BJ (cell line): ENCODE results near the gene MUC6. TPM values are rescaled to one million over a fixed set of nuclear protein-coding genes. Genes with fewer than 3 reads are reported as not detected.
"Not testable (repeated sequence)": the region's sequence is repeated elsewhere in the genome, so short reads cannot be mapped to it uniquely, and the experiment has no call there.

ENCODE experiments used
- CTCF ChIA-PET: fragments of 350-600 bp; formaldehyde crosslinking; extraction: SDS; loops from one replicate; lab custom pipeline; 2021; ENCODE audit warnings: antibody characterized with exemption, inconsistent platforms; lab: Yijun Ruan, JAX
- POLR2A ChIA-PET: fragments of 300-600 bp; sonication (Branson Sonifier 250); formaldehyde crosslinking; extraction: SDS; loops from one replicate; lab custom pipeline; 2021; ENCODE audit warnings: antibody characterized with exemption; lab: Charles Lee
- DNase-seq: peaks from one replicate; pipeline ENCODE4 v3.0.0-alpha.2; 2011; ENCODE audit warnings: low read depth
- H3K27me3 ChIP-seq: 2 replicates; pipeline ENCODE4 v1.6.0; 2011; ENCODE audit warnings: low read length; ENCODE audit not compliant: control insufficient read depth, insufficient read depth
- H3K36me3 ChIP-seq: 2 replicates; pipeline ENCODE4 v1.5.1; 2011; ENCODE audit warnings: low read length; ENCODE audit not compliant: control insufficient read depth, insufficient read depth
- H3K4me3 ChIP-seq: 2 replicates; pipeline ENCODE4 v1.5.1; 2011; ENCODE audit warnings: low read depth, mild to moderate bottlenecking, control low read depth, low read length
- polyA plus RNA-seq: library from polyadenylated mRNA; depleted of rRNA; stranded (reverse); fragments of >200 nt; gene quantifications from 2 replicates; pipeline ENCODE4 v1.2.3, GENCODE V29; 2011
- TF ChIP-seq, protein P1 (sequence below): IDR thresholded peaks from 2 replicates; pipeline ENCODE4 v1.5.1; 2011; ENCODE audit warnings: low read depth, mild to moderate bottlenecking, control low read depth, inconsistent platforms, low read length, moderate library complexity; ENCODE audit not compliant: insufficient read depth

MUC6 gene
- polyA plus RNA-seq, 1 experiment: not detected

DNA sequence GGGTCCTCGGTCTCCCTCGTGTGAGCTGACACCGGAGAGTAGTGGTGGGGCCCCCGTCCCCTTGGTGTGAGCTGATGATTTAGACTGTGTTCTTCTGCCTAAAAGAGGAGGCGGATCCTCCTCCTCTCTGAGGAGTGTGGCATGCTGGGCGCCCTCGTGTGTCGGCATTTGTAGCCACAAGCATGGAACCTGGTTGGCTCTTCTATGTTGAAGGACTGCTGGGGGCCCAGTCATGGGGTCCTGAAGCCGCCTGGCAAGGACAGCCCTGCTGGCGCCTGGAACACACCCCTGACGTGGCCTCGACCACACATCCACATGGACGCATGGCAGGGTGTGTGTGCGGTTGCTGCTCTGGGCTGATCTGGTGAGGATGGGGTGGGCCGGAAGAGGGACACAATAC is 60.7 kb downstream of the MUC6 start:
- CTCF ChIA-PET: interaction anchor here (1.3 to 1.5 kb wide), 3 partner anchors 51 to 128 kb away, joined by 3 to 5 read pairs (median 3); no protein-coding TSS in a partner anchor

DNA sequence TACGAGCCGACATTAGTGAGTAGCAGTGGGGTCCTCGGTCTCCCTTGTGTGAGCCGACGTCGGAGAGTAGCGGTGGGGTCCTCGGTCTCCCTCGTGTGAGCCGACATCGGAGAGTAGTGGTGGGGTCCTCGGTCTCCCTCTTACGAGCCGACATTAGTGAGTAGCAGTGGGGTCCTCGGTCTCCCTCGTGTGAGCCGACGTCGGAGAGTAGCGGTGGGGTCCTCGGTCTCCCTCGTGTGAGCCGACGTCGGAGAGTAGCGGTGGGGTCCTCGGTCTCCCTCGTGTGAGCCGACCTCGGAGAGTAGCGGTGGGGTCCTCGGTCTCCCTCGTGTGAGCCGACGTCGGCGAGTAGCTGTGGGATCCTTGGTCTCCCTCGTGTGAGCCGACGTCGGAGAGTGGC is 61.1 kb downstream of the MUC6 start:
- H3K27me3 ChIP-seq, DNase-seq, POLR2A ChIA-PET, H3K4me3 ChIP-seq: not testable (repeated sequence)
- H3K36me3 ChIP-seq: peaks cover 26% of the 10 kb centered on the region
- CTCF ChIA-PET: interaction anchor here (0.6 to 1.5 kb wide), 3 partner anchors 51 to 128 kb away, joined by 3 to 5 read pairs (median 3); no protein-coding TSS in a partner anchor

More for the DNA sequence above, 60.7 kb downstream of the MUC6 start:
- no peaks in the 10 kb centered on the region for H3K27me3 ChIP-seq
- H3K4me3 ChIP-seq: no peak overlapping the region
- POLR2A ChIA-PET: interaction anchor here (0.5 to 0.6 kb wide), 2 partner anchors 30 to 133 kb away, joined by 3 read pairs; no protein-coding TSS in a partner anchor
- no peak for DNase-seq
- TF ChIP-seq, protein P1, sequence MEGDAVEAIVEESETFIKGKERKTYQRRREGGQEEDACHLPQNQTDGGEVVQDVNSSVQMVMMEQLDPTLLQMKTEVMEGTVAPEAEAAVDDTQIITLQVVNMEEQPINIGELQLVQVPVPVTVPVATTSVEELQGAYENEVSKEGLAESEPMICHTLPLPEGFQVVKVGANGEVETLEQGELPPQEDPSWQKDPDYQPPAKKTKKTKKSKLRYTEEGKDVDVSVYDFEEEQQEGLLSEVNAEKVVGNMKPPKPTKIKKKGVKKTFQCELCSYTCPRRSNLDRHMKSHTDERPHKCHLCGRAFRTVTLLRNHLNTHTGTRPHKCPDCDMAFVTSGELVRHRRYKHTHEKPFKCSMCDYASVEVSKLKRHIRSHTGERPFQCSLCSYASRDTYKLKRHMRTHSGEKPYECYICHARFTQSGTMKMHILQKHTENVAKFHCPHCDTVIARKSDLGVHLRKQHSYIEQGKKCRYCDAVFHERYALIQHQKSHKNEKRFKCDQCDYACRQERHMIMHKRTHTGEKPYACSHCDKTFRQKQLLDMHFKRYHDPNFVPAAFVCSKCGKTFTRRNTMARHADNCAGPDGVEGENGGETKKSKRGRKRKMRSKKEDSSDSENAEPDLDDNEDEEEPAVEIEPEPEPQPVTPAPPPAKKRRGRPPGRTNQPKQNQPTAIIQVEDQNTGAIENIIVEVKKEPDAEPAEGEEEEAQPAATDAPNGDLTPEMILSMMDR: peak; percentile 60
- H3K36me3 ChIP-seq: peaks cover 28% of the 10 kb centered on the region

GRCh38 chr11:973237-973636 is 63.3 kb downstream of the MUC6 start:
- CTCF ChIA-PET: no interaction called here
- no peak overlapping the region for H3K4me3 ChIP-seq
- POLR2A ChIA-PET: no interaction called here
- TF ChIP-seq, protein P1: no peak
- DNase-seq: no peak
- peaks cover 31% of the 10 kb centered on the region for H3K36me3 ChIP-seq
- H3K27me3 ChIP-seq: no peaks in the 10 kb centered on the region

DNA sequence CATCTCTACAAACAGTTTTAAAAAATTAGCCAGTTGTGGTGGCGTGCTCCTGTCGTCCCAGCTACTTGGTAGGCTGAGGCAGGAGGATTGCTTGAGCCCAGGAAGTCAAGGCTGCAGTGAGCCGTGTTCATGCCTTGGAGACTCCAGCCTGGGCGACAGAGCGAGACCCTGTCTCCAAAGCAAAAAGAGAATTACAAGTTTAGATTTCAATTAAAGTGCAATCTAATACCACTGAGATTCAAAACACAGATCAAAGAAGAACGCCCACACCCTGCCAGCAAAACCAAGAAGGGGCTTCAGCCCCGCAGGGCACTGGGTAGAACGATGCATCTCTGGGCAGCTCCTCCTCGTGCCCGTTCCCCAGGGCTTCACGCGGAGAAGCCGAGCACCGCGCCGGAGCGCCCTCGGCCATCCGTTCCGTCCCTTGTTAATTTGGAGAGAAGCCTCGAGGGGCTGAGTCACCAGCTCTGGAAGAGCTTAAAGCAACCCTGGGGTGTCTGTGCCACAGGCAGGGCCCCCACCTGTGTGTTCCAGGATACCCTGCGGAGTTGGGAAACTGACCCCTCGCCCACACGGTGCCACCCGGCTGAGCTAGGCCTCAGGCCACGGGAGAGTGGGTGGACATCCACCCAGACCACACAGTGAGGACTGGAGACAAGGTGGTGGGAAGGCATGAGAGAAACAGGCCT is 63.9 kb downstream of the MUC6 start:
- Histone ChIP-seq H3K27me3 (no peaks in the 10 kb centered on the region), H3K36me3 (peaks cover 28% of the 10 kb centered on the region), H3K4me3 (no peak overlapping the region)
- ChIA-PET POLR2A (no interaction called here), CTCF (interaction anchor here (0.7 kb wide), 1 partner anchor 17 kb away, joined by 3 read pairs; no protein-coding TSS in a partner anchor)
- no peak for DNase-seq
- TF ChIP-seq, protein P1: no peak

DNA sequence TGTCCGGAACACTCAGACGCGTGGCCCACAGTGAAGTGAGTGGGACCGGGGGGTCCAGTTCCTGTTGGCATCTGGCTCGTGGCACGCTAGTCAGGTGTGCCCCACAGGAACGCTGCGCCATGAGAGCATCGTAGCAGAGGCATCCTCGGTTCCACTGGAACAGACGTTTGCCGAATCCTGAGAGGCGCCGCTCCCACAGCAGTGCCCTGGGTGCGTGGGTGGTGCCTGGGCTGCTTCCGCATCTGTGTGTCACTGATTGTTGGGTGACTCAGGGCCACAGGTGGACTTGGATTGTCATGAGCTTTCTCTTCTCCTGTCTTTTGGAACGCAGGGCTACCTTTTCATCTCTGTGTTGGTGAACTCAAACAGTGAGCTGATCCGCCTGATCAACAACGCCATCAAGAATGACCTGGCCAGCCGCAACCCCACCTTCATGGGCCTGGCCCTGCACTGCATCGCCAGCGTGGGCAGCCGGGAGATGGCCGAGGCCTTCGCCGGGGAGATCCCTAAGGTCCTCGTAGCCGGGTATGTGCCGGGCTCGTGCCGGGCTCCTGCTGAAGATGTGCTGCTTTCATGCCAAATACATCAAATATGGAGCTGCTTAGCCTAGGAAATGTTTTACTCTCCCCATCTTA is 64.7 kb downstream of the MUC6 start:
- ChIA-PET POLR2A (no interaction called here), CTCF (interaction anchor here (0.7 kb wide), 1 partner anchor 17 kb away, joined by 3 read pairs; no protein-coding TSS in a partner anchor)
- Histone ChIP-seq H3K4me3 (no peak overlapping the region), H3K27me3 (no peaks in the 10 kb centered on the region), H3K36me3 (peaks cover 22% of the 10 kb centered on the region)
- no peak for DNase-seq
- TF ChIP-seq, protein P1: no peak
